GM21528 (cell line): Measurements from ENCODE around the gene PCDH18.

Experiments used
- ATAC-seq: cut with Tn5 transposase; IDR thresholded peaks from one replicate; pipeline ENCODE4 v1.9.1; 2021; ENCODE audit warnings: mild to moderate bottlenecking, moderate library complexity; ENCODE audit not compliant: unreplicated experiment, low FRiP score

PCDH18 gene

DNA sequence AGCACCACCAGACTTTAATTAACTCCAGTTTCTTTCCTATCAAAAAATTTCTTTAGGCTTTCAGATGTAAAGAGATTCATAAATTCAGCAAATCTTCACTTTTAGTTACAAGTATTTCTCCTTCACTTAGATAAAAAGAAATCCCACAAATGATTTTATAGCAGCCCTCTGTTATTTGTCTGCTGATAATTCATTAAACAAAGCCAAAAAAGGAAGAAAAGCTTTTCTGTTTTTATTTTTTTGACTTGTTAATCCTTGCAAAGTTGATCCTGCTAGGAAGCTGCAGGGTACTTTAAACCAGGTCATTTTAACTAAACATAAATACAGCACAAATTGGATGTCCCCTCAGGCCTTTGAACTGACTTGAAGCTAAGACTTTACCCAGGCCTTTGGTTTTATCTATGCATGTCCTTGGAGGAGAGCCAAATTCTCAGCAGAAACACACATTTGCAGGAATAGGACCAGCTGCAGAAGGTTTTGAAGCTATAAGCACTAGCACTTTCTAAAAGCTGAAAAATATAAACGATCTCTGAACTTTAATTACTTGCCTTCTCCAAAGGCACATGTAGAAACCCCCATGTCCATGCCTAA lies 57.5 kb downstream of the PCDH18 start:
- ATAC-seq: no peak

DNA sequence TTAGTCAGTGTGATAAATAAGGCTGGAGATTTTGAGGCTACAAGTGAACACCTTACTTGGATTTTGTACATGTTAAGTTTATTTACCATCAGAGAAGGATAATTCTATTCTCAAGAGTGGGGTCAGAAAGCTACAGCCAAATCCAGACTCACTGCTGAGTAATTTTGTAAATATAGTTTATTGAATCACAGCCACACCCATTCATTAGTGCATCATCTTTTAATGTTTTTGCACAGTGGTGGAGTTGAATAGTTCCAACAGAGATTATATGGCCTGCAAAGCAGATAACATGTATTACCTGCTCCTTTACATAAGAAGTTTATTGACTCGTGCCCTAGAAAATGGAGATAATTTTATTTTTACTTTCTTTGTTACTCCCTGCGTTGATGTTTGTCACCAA lies 60.4 kb downstream of the PCDH18 start:
- ATAC-seq: no peak

DNA sequence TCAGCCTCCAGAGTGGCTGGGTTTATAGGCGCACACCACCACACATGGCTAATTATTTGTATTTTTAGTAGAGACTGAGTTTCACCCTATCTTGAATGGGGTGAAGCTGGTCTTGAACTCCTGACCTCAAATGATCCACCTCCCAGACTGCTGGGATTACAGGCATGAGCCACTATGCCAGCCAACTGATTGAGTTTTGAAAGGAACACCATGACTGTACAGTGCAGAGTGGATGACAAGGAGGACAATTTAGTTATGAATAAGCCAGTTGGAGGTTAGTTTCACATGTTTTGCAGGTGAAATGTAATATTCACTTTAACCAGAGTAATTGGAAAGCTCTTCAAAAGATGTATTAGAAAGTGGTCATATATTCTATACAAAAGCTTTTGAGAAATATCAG lies 60.8 kb downstream of the PCDH18 start:
- ATAC-seq: no peak

DNA sequence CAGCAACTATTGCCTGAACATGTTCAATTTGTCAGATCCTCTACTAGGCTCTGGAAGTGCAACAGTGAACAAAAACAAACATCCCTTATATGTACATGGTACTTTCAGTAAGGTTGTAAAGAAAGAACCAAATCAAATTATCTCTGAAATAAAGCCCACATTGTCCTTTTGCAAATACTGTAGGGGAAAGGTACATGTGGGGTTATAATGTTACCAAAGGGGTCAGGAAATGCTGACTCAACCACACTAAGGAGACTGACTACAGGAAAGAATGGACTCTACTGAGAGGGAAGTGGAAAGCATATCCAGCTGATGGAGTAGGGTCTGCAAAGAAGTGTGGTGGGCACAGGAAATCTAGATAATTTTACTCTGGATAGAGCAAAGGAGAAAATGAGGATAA lies 61.5 kb downstream of the PCDH18 start:
- no peak for ATAC-seq
